Subcutaneous abdominal adipose tissue (tissue), 5 donors: ENCODE results near the gene LCN9.
"Not testable (repeated sequence)": the region's sequence is repeated elsewhere in the genome, so short reads cannot be mapped to it uniquely, and the experiment has no call there.

Experiments
- H3K27ac ChIP-seq: one replicate; pipeline ENCODE4 v1.7.0; 2013; ENCODE audit warnings: low read depth, mild to moderate bottlenecking, inconsistent platforms, low read length, moderate library complexity
- H3K27me3 ChIP-seq, 5 donors: one replicate each; pipeline ENCODE4 v1.7.0; 2013; ENCODE audit warnings: low read length in 5 of 5, inconsistent platforms in 1 of 5; ENCODE audit not compliant: control insufficient read depth in 5 of 5, insufficient read depth in 4 of 5
- H3K36me3 ChIP-seq, 5 donors: one replicate each; pipeline ENCODE4 v1.7.0; 2013; ENCODE audit warnings: low read length in 5 of 5; ENCODE audit not compliant: control insufficient read depth in 5 of 5, insufficient read depth in 5 of 5
- H3K4me1 ChIP-seq, 5 donors: one replicate each; pipeline ENCODE4 v1.7.0; 2013; ENCODE audit warnings: low read length in 5 of 5, mild to moderate bottlenecking in 3 of 5, moderate library complexity in 1 of 5; ENCODE audit not compliant: control insufficient read depth in 5 of 5, insufficient read depth in 5 of 5
- H3K4me3 ChIP-seq, 5 donors: one replicate each; pipeline ENCODE4 v1.7.0; 2013; ENCODE audit warnings: low read length in 5 of 5, low read depth in 1 of 5
- H3K9ac ChIP-seq, 5 donors: one replicate each; pipeline ENCODE4 v1.7.0; 2013; ENCODE audit warnings: low read length in 5 of 5, mild to moderate bottlenecking in 4 of 5, moderate library complexity in 3 of 5
- H3K9me3 ChIP-seq, 5 donors: one replicate each; pipeline ENCODE4 v1.7.0; 2013; ENCODE audit warnings: low read length in 5 of 5; ENCODE audit not compliant: control insufficient read depth in 5 of 5
- donor health status: healthy.
- donor health status: healthy.
- donor health status: healthy.
- donor health status: healthy.
- donor health status: healthy.

The LCN9 gene

DNA sequence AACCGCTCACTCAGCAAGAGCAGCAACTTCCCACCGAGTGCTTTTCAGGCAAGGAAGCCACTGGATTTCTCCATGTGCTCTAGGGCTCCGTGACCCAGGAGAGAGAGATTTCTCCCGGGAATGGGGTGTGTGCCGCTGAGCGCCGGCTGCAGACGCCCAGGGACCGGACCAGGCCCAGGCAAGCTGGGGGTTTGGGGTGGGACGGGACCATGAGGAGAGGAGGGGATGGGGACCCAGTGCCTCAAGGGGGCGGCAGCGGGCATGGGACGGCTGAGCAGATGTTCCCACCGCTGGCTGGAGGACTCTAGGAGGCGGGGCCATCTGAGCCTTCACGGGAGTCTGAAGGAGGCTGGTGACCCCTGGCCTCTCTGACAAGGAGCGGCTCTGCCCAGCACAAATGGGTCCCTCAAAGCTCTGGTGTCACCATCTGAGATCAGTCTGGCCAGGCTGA, 8.5 kb downstream of the LCN9 start:
- Histone ChIP-seq H3K27me3 (peaks cover 12 to 33% (median 13%) of the 10 kb centered on the region in 5 donors), H3K36me3 (no peaks in the 10 kb centered on the region), H3K9ac (no peak overlapping the region), H3K4me3 (no peak overlapping the region), H3K9me3 (no peaks in the 10 kb centered on the region), H3K4me1 (no peaks in the 10 kb centered on the region), H3K27ac (no peak overlapping the region)

GRCh38 chr9:135672786-135673185, 9.7 kb downstream of the LCN9 start:
- not testable (repeated sequence) for H3K27ac ChIP-seq, H3K4me1 ChIP-seq, H3K9ac ChIP-seq, H3K9me3 ChIP-seq, H3K4me3 ChIP-seq, H3K36me3 ChIP-seq
- peaks cover 6 to 28% (median 13%) of the 10 kb centered on the region in 5 donors for H3K27me3 ChIP-seq

- H3K36me3 ChIP-seq, result no peaks in the 10 kb centered on the region
- H3K9ac ChIP-seq, result no peak overlapping the region
- peaks cover 6 to 28% (median 13%) of the 10 kb centered on the region in 5 donors for H3K27me3 ChIP-seq
- no peak overlapping the region for H3K4me3 ChIP-seq
- H3K9me3 ChIP-seq, result no peaks in the 10 kb centered on the region
- H3K4me1 ChIP-seq, result no peaks in the 10 kb centered on the region
- no peak overlapping the region for H3K27ac ChIP-seq
Observed at GRCh38 chr9:135673941-135674340, 10.8 kb downstream of the LCN9 start.

- H3K4me3 ChIP-seq, result no peak overlapping the region
Observed at GRCh38 chr9:135674977-135675376, 11.9 kb downstream of the LCN9 start.

DNA sequence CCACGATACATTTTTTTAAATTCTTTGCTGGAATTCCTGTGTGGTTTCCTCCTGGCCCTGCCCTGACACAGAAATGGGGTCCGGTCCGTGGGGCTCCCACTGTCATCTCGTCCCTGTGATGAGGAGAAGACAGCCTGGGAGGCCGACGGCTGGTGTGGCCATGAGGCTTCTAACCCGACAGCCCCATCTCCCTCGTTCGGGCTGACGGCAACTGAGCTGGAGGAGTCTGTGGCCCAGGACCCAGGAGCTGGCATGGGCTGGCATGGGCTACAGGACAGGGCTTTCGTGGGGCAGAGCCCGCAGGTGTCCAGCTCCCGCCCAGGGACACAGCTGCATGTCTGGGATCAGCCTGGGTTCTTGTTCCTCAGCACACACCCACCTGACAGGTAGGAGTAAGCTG, 13.8 kb downstream of the LCN9 start:
- no peaks in the 10 kb centered on the region for H3K9me3 ChIP-seq
- no peaks in the 10 kb centered on the region for H3K36me3 ChIP-seq
- H3K27me3 ChIP-seq, result peaks cover 3 to 12% (median 5%) of the 10 kb centered on the region in 5 donors
- H3K9ac ChIP-seq, result no peak overlapping the region
- no peak overlapping the region for H3K4me3 ChIP-seq
- no peaks in the 10 kb centered on the region for H3K4me1 ChIP-seq
- H3K27ac ChIP-seq, result no peak overlapping the region

More at GRCh38 chr9:135674977-135675376, 11.9 kb downstream of the LCN9 start:
- no peaks in the 10 kb centered on the region for H3K36me3 ChIP-seq
- H3K9ac ChIP-seq, result no peak overlapping the region
- H3K27me3 ChIP-seq, result peaks cover 6 to 21% (median 10%) of the 10 kb centered on the region in 5 donors
- no peak overlapping the region for H3K27ac ChIP-seq
- H3K4me1 ChIP-seq, result no peaks in the 10 kb centered on the region
- H3K9me3 ChIP-seq, result no peaks in the 10 kb centered on the region

DNA sequence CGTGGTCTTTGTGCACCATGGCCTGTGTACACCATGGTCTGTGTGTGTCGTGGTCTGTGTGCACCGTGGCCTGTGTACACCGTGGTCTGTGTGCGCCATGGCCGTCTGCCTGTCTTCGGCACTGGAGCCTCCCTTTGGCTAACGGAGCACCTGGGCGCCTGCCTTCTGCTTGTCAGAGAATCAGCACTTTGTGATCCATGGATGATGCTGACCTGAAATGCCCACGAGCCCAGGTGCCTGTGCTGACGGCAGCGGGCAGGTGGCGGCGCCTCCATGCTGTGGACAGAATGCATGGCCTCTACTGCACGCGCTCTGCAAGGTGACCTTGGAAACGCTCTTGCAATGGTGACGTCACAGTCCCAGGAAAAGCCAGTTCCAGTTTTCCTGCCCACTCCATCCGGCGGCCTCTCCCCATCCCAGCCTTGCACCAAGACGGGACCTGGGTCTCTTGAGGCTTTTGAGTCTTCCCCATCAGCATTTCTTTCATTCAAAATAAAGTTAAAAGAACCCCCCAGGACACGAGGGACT, 14.6 kb downstream of the LCN9 start:
- Histone ChIP-seq H3K27ac (no peak overlapping the region), H3K9me3 (no peaks in the 10 kb centered on the region), H3K4me3 (no peak overlapping the region), H3K4me1 (no peaks in the 10 kb centered on the region), H3K36me3 (no peaks in the 10 kb centered on the region), H3K9ac (no peak overlapping the region), H3K27me3 (peaks cover 0 to 9% (median 6%) of the 10 kb centered on the region in 5 donors)

DNA sequence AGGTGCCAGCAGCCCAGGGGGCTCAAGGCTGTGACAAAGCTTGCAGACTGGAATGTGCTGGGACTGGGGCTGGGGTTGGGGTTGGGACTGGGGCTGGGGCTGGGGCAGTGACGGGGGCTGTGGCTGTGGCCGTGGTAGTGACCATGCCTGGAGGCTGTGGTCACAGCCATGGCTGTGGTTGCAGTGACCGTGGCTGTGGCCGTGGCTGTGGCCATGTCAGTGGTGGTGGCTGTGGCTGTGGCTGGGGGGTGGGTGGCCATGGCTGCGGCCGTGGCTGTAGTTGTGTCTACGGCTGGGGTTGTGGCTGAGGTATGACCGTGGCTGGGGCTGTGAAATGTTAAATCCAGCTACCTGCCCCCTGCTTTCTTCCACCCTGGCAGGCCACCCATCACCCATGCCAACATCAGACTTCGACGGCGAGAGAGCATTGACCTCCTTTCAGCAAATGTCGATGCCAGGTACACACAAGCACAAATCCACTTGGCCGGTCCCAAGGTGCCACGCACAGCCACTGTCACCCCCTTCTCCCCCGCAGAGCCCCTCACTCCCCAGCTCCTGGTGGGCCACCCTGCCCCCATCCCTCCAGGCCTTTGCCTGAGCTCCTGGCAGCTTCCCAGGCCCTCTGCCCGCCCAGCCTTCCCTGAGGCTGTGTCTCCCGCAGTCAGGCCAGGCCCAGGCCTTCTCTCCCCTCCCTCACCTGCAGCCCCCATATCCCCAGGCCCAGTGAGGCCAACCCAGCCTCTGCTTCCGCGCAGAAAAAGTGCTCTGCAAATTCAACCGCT, 15.3 kb downstream of the LCN9 start:
- no peak overlapping the region for H3K4me3 ChIP-seq
- no peak overlapping the region for H3K27ac ChIP-seq
- peaks cover 0 to 9% (median 6%) of the 10 kb centered on the region in 5 donors for H3K27me3 ChIP-seq
- H3K9me3 ChIP-seq, result no peaks in the 10 kb centered on the region
- no peaks in the 10 kb centered on the region for H3K4me1 ChIP-seq
- no peak overlapping the region for H3K9ac ChIP-seq
- no peaks in the 10 kb centered on the region for H3K36me3 ChIP-seq

GRCh38 chr9:135680056-135680455, 16.9 kb downstream of the LCN9 start:
- no peaks in the 10 kb centered on the region for H3K36me3 ChIP-seq
- peaks cover 12 to 23% (median 16%) of the 10 kb centered on the region in 5 donors for H3K27me3 ChIP-seq
- no peak overlapping the region for H3K27ac ChIP-seq
- H3K9ac ChIP-seq, result no peak overlapping the region
- H3K4me3 ChIP-seq, result no peak overlapping the region
- no peaks in the 10 kb centered on the region for H3K4me1 ChIP-seq
- no peaks in the 10 kb centered on the region for H3K9me3 ChIP-seq

GRCh38 chr9:135681161-135681560, 18.1 kb downstream of the LCN9 start:
- Histone ChIP-seq H3K4me1 (no peaks in the 10 kb centered on the region), H3K36me3 (no peaks in the 10 kb centered on the region), H3K4me3 (no peak overlapping the region), H3K9ac (no peak overlapping the region), H3K27me3 (peaks cover 12 to 29% (median 16%) of the 10 kb centered on the region in 5 donors), H3K27ac (no peak overlapping the region), H3K9me3 (no peaks in the 10 kb centered on the region)

DNA sequence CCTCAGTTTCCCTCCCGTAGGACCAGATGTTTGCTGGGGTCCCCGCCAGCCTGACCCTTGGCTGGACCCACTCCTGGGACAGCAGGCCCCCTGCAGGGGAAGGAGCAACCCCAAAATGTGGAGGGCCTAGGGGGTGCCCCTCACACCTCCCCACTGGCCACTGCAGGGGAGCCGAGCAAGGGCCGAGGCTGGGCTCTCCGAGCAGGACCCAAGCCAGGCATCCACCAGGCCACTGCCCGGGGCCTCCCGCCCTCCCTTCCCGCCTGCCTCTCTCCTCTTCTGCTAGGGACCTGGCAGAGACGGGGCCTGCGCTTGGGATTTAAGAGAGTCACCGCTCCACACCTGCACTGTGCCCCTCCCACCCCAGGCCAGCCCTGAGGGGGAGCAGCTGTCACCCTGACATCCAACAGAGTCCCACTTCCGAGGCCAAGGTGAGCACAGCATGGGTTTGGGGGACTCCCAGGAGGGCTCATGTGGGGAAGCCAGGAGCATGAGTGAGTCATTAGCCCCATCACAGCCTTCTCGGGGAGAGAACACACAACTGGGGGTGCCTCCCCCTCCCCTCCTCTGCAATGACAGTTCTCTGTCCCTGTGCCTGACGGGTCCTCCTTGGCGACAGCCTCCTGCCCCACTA, 20.4 kb downstream of the LCN9 start:
- Histone ChIP-seq H3K9me3 (no peaks in the 10 kb centered on the region), H3K4me3 (no peak overlapping the region), H3K27me3 (peaks cover 18 to 38% (median 26%) of the 10 kb centered on the region in 5 donors), H3K36me3 (no peaks in the 10 kb centered on the region), H3K9ac (no peak overlapping the region), H3K27ac (no peak overlapping the region), H3K4me1 (no peaks in the 10 kb centered on the region)
